DOHH2 (cell line): ENCODE results near the gene HTR4.

Source experiments
- EZH2phosphoT487 ChIP-seq: fragments of 200-600 bp; sonication (generic); IDR thresholded peaks from 2 replicates; pipeline ENCODE4 v1.6.1; 2017; ENCODE audit warnings: borderline replicate concordance, mild to moderate bottlenecking, antibody characterized with exemption, low read length, moderate library complexity, mixed read lengths
- TF ChIP-seq, protein P1 (sequence below): fragments of 200-600 bp; sonication (generic); IDR thresholded peaks from one replicate; pipeline ENCODE4 v1.5.1; 2014; ENCODE audit warnings: antibody characterized with exemption, mild to moderate bottlenecking, low read depth, low read length; ENCODE audit not compliant: poor library complexity, severe bottlenecking

DNA sequence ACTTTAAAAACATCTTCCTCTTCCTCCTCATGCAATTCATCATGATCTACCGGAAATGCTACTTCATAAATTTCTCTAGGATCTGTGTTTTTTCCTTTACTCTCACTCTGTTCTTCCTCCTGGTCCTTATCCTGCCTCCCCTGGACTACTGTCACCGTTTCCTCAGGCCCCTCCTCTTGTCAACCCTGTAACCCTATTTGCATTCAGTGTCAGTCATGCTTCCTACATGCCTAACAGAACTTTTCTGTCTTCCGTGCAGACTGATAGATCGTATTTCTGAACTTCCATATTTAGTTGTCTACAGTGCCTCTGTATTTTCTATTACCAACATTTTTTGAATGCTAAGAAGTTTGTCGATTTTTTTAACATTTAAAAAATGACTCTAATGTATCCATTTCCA, 27.3 kb downstream of the HTR4 start:
- TF ChIP-seq, protein P1, sequence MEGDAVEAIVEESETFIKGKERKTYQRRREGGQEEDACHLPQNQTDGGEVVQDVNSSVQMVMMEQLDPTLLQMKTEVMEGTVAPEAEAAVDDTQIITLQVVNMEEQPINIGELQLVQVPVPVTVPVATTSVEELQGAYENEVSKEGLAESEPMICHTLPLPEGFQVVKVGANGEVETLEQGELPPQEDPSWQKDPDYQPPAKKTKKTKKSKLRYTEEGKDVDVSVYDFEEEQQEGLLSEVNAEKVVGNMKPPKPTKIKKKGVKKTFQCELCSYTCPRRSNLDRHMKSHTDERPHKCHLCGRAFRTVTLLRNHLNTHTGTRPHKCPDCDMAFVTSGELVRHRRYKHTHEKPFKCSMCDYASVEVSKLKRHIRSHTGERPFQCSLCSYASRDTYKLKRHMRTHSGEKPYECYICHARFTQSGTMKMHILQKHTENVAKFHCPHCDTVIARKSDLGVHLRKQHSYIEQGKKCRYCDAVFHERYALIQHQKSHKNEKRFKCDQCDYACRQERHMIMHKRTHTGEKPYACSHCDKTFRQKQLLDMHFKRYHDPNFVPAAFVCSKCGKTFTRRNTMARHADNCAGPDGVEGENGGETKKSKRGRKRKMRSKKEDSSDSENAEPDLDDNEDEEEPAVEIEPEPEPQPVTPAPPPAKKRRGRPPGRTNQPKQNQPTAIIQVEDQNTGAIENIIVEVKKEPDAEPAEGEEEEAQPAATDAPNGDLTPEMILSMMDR = no peak
- TF ChIP-seq EZH2phosphoT487 = no peak
